Measurements from ENCODE around the gene ABCA1. TPM values are rescaled to one million over a fixed set of nuclear protein-coding genes. Genes with fewer than 3 reads are reported as not detected.
"Not testable (repeated sequence)": the region's sequence is repeated elsewhere in the genome, so short reads cannot be mapped to it uniquely, and the experiment has no call there.

ABCA1 gene
- total RNA-seq, 2 experiments from 2014 or later: 14.1 to 16.9 TPM

- Mint-ChIP-seq H3K27ac (no peak overlapping the region), H3K4me1 (ENCODE audit: low read depth) (peaks cover 11% of the 10 kb centered on the region), H3K4me3 (no peak overlapping the region), H3K27me3 (no peaks in the 10 kb centered on the region), H3K36me3 (ENCODE audit: low read depth) (peaks cover 26% of the 10 kb centered on the region), H3K9me3 (no peaks in the 10 kb centered on the region)
- no peaks in the 10 kb centered on the region for H3K9me3 ChIP-seq (ENCODE audit: control insufficient read depth in 1 of 2, insufficient read depth in 1 of 2, low read length in 2 of 2)
- peaks cover 6% of the 10 kb centered on the region for H3K4me1 ChIP-seq (ENCODE audit: insufficient read depth, low read length)
- DNase-seq: no peak
- no peak overlapping the region for H3K4me3 ChIP-seq (ENCODE audit: low read length)
- intact Hi-C loops (cut with DNase I, micrococcal nuclease): no loop called here
- ChIA-PET CTCF (interaction anchor here (0.5 kb wide), 1 partner anchor 210 kb away, joined by 3 read pairs; no protein-coding TSS in a partner anchor), POLR2A (no interaction called here)
- ATAC-seq (ENCODE audit: poor library complexity): no peak
- no peak for TF ChIP-seq CTCF (IDR thresholded peaks at IDR 0.05)
- no peaks in the 10 kb centered on the region for H3K27me3 ChIP-seq (ENCODE audit: control insufficient read depth in 1 of 2, insufficient read depth in 2 of 2, low read length in 2 of 2)
- H3K36me3 ChIP-seq (ENCODE audit: insufficient read depth, low read length): no peaks in the 10 kb centered on the region
- H3K27ac ChIP-seq (ENCODE audit: low read depth in 1 of 2, low read length in 2 of 2): no peak overlapping the region
Observed at GRCh38 chr9:104900324-104900723, 27.6 kb downstream of the ABCA1 start.

- H3K36me3 Mint-ChIP-seq (ENCODE audit: low read depth): peaks cover 27% of the 10 kb centered on the region
- H3K4me1 ChIP-seq (ENCODE audit: insufficient read depth, low read length): peaks cover 6% of the 10 kb centered on the region
- H3K27ac Mint-ChIP-seq: no peak overlapping the region
- ATAC-seq (ENCODE audit: poor library complexity) (no peak), DNase-seq (no peak)
- no peak overlapping the region for H3K27ac ChIP-seq (ENCODE audit: low read depth in 1 of 2, low read length in 2 of 2)
- intact Hi-C loops (cut with DNase I, micrococcal nuclease): no loop called here
- no peaks in the 10 kb centered on the region for H3K9me3 ChIP-seq (ENCODE audit: control insufficient read depth in 1 of 2, insufficient read depth in 1 of 2, low read length in 2 of 2)
- no peak for TF ChIP-seq CTCF (IDR thresholded peaks at IDR 0.05)
- POLR2A ChIA-PET: no interaction called here
- H3K27me3 Mint-ChIP-seq: no peaks in the 10 kb centered on the region
- no peak overlapping the region for H3K4me3 ChIP-seq (ENCODE audit: low read length)
- no peak overlapping the region for H3K4me3 Mint-ChIP-seq
- no peaks in the 10 kb centered on the region for H3K9me3 Mint-ChIP-seq
- H3K4me1 Mint-ChIP-seq (ENCODE audit: low read depth): peaks cover 11% of the 10 kb centered on the region
- CTCF ChIA-PET: interaction anchor here (0.5 kb wide), 1 partner anchor 211 kb away, joined by 3 read pairs; no protein-coding TSS in a partner anchor
- no peaks in the 10 kb centered on the region for H3K36me3 ChIP-seq (ENCODE audit: insufficient read depth, low read length)
- no peaks in the 10 kb centered on the region for H3K27me3 ChIP-seq (ENCODE audit: control insufficient read depth in 1 of 2, insufficient read depth in 2 of 2, low read length in 2 of 2)
Observed at GRCh38 chr9:104899759-104900247, 28.2 kb downstream of the ABCA1 start.

- H3K4me3 ChIP-seq (ENCODE audit: low read length); intact Hi-C loops (cut with DNase I, micrococcal nuclease); H3K27me3 ChIP-seq (ENCODE audit: control insufficient read depth in 1 of 2, insufficient read depth in 2 of 2, low read length in 2 of 2); DNase-seq; POLR2A ChIA-PET; H3K27ac Mint-ChIP-seq; CTCF ChIA-PET; H3K4me3 Mint-ChIP-seq; H3K27ac ChIP-seq (ENCODE audit: low read depth in 1 of 2, low read length in 2 of 2); H3K27me3 Mint-ChIP-seq; H3K36me3 ChIP-seq (ENCODE audit: insufficient read depth, low read length); ATAC-seq (ENCODE audit: poor library complexity); H3K9me3 ChIP-seq (ENCODE audit: control insufficient read depth in 1 of 2, insufficient read depth in 1 of 2, low read length in 2 of 2); H3K9me3 Mint-ChIP-seq; H3K4me1 ChIP-seq (ENCODE audit: insufficient read depth, low read length): not testable (repeated sequence)
- peaks cover 19% of the 10 kb centered on the region for H3K4me1 Mint-ChIP-seq (ENCODE audit: low read depth)
- peaks cover 30% of the 10 kb centered on the region for H3K36me3 Mint-ChIP-seq (ENCODE audit: low read depth)
Observed at GRCh38 chr9:104898376-104898775, 29.6 kb downstream of the ABCA1 start.

GRCh38 chr9:104896131-104896530 is 31.8 kb downstream of the ABCA1 start:
- H3K4me1 Mint-ChIP-seq (ENCODE audit: low read depth): peaks cover 19% of the 10 kb centered on the region
- H3K27ac Mint-ChIP-seq: no peak overlapping the region

More at GRCh38 chr9:104896131-104896530, 31.8 kb downstream of the ABCA1 start:
- Histone ChIP-seq H3K36me3 (ENCODE audit: insufficient read depth, low read length) (no peaks in the 10 kb centered on the region), H3K4me1 (ENCODE audit: insufficient read depth, low read length) (peaks cover 6% of the 10 kb centered on the region), H3K27me3 (ENCODE audit: control insufficient read depth in 1 of 2, insufficient read depth in 2 of 2, low read length in 2 of 2) (no peaks in the 10 kb centered on the region), H3K4me3 (ENCODE audit: low read length) (no peak overlapping the region), H3K27ac (ENCODE audit: low read depth in 1 of 2, low read length in 2 of 2) (no peak overlapping the region), H3K9me3 (ENCODE audit: control insufficient read depth in 1 of 2, insufficient read depth in 1 of 2, low read length in 2 of 2) (no peaks in the 10 kb centered on the region)
- Mint-ChIP-seq H3K36me3 (ENCODE audit: low read depth) (peaks cover 17% of the 10 kb centered on the region), H3K9me3 (no peaks in the 10 kb centered on the region), H3K4me3 (no peak overlapping the region), H3K27me3 (no peaks in the 10 kb centered on the region)
- intact Hi-C loops (cut with DNase I, micrococcal nuclease): no loop called here
- TF ChIP-seq CTCF (IDR thresholded peaks at IDR 0.05): no peak
- ATAC-seq (ENCODE audit: poor library complexity) (no peak), DNase-seq (no peak)
- ChIA-PET POLR2A (interaction anchor here (0.6 kb wide), 1 partner anchor 14 kb away, joined by 3 read pairs; no protein-coding TSS in a partner anchor), CTCF (interaction anchor here (0.8 kb wide), 1 partner anchor 33 kb away, joined by 4 read pairs; no protein-coding TSS in a partner anchor)
